ENCODE data around the gene ABCC5. TPM values are rescaled to one million over a fixed set of nuclear protein-coding genes. Genes with fewer than 3 reads are reported as not detected.
"Not testable (repeated sequence)": the region's sequence is repeated elsewhere in the genome, so short reads cannot be mapped to it uniquely, and the experiment has no call there.

Gene ABCC5
- total RNA-seq, 1 experiment from 2014 or later = 37.6 TPM

- Histone ChIP-seq H3K14ac (ENCODE audit: insufficient read depth, low read length) (no peak overlapping the region), H2BK20ac (ENCODE audit: low read depth, low read length, poor library complexity, severe bottlenecking) (no peak overlapping the region), H3K23me2 (ENCODE audit: insufficient read length, low read depth, low read length, poor library complexity, severe bottlenecking) (no peaks in the 10 kb centered on the region), H3K4ac (ENCODE audit: low read depth, low read length) (no peak overlapping the region), H3K9ac (ENCODE audit: extremely low read depth, insufficient read length, low read length) (no peak overlapping the region), H3K4me1 (ENCODE audit: insufficient read depth, low read length) (peaks cover 2% of the 10 kb centered on the region; the same call in 1 of the 2 replicates), H2BK12ac (ENCODE audit: insufficient read length, low read depth, low read length) (no peak overlapping the region), H3K79me1 (ENCODE audit: insufficient read depth, low read depth, low read length, poor library complexity, severe bottlenecking) (peaks cover 3% of the 10 kb centered on the region), H3K9me3 (ENCODE audit: control insufficient read depth, low read depth, low read length) (no peaks in the 10 kb centered on the region), H2BK5ac (ENCODE audit: insufficient read length, low read length) (no peak overlapping the region), H2BK120ac (ENCODE audit: low read depth, low read length, poor library complexity, severe bottlenecking) (no peak overlapping the region), H3K27ac (ENCODE audit: insufficient read length, low read depth, low read length) (no peak overlapping the region), H4K20me1 (ENCODE audit: control insufficient read depth, insufficient read depth, insufficient read length) (no peaks in the 10 kb centered on the region), H3K79me2 (ENCODE audit: insufficient read depth, low read length) (peaks cover 23% of the 10 kb centered on the region; the same call in 1 of the 2 replicates), H3K4me2 (ENCODE audit: insufficient read depth, insufficient read length, low read length) (no peak overlapping the region), H4K8ac (replicated peaks; ENCODE audit: insufficient read length, low read depth, low read length) (no peak overlapping the region), H4K5ac (ENCODE audit: insufficient read length, low read depth, low read length) (no peak overlapping the region), H3K18ac (ENCODE audit: insufficient read length, low read depth, low read length) (no peak overlapping the region), H3K56ac (ENCODE audit: insufficient read length, low read depth, low read length) (no peak overlapping the region), H4K91ac (ENCODE audit: insufficient read length, low read depth, low read length) (no peak overlapping the region), H2AK5ac (ENCODE audit: insufficient read length, low read length) (no peak overlapping the region), H3K23ac (ENCODE audit: insufficient read length, low read depth, low read length) (no peak overlapping the region), H2AFZ (ENCODE audit: low read length) (no peak overlapping the region), H3K27me3 (ENCODE audit: insufficient read depth, low read length) (no peaks in the 10 kb centered on the region), H3T11ph (ENCODE audit: low read length) (no peak overlapping the region), H2BK15ac (ENCODE audit: low read depth, low read length) (no peak overlapping the region)
- Mint-ChIP-seq H3K36me3 (ENCODE audit: insufficient read depth in 1 of 3, low read depth in 3 of 3) (peaks cover 9 to 13% (median 12%) of the 10 kb centered on the region in 3 experiments), H3K27ac (peak overlapping the region in 1 of 3 experiments; percentile 59; a peak in 2 of 7 replicates), H3K9me3 (no peaks in the 10 kb centered on the region), H3K4me3 (no peak overlapping the region), H3K4me1 (peaks cover 21 to 28% of the 10 kb centered on the region in 2 experiments), H3K27me3 (ENCODE audit: low read depth) (no peaks in the 10 kb centered on the region)
- no CpG with 5 or more reads among the region's 8 CpGs for WGBS (ENCODE audit: extremely low coverage, insufficient read length, low lambda C conversion rate)
- DNase-seq = no peak
- TF ChIP-seq CTCF (conservative IDR thresholded peaks at IDR 0.05) = no peak
These were observed 139.6 kb downstream of the ABCC5 start for GRCh38 chr3:183878071-183878470.

- H3K79me2 ChIP-seq (ENCODE audit: insufficient read depth, low read length) = peaks cover 20% of the 10 kb centered on the region; the same call in 1 of the 2 replicates
- not testable (repeated sequence) for H3K27ac Mint-ChIP-seq; H2BK20ac ChIP-seq (ENCODE audit: low read depth, low read length, poor library complexity, severe bottlenecking); H3T11ph ChIP-seq (ENCODE audit: low read length); H3K4me2 ChIP-seq (ENCODE audit: insufficient read depth, insufficient read length, low read length); H4K5ac ChIP-seq (ENCODE audit: insufficient read length, low read depth, low read length); H2AFZ ChIP-seq (ENCODE audit: low read length); H3K27me3 Mint-ChIP-seq (ENCODE audit: low read depth); H4K91ac ChIP-seq (ENCODE audit: insufficient read length, low read depth, low read length); H3K18ac ChIP-seq (ENCODE audit: insufficient read length, low read depth, low read length); H3K56ac ChIP-seq (ENCODE audit: insufficient read length, low read depth, low read length); H2AK5ac ChIP-seq (ENCODE audit: insufficient read length, low read length); H2BK12ac ChIP-seq (ENCODE audit: insufficient read length, low read depth, low read length); H3K4me3 Mint-ChIP-seq; H4K8ac ChIP-seq (replicated peaks; ENCODE audit: insufficient read length, low read depth, low read length); H3K79me1 ChIP-seq (ENCODE audit: insufficient read depth, low read depth, low read length, poor library complexity, severe bottlenecking); H3K23ac ChIP-seq (ENCODE audit: insufficient read length, low read depth, low read length); H3K27me3 ChIP-seq (ENCODE audit: insufficient read depth, low read length); H2BK5ac ChIP-seq (ENCODE audit: insufficient read length, low read length); H4K20me1 ChIP-seq (ENCODE audit: control insufficient read depth, insufficient read depth, insufficient read length); DNase-seq; H3K14ac ChIP-seq (ENCODE audit: insufficient read depth, low read length); H3K9ac ChIP-seq (ENCODE audit: extremely low read depth, insufficient read length, low read length); H3K4ac ChIP-seq (ENCODE audit: low read depth, low read length); H3K9me3 Mint-ChIP-seq; H2BK15ac ChIP-seq (ENCODE audit: low read depth, low read length); H3K23me2 ChIP-seq (ENCODE audit: insufficient read length, low read depth, low read length, poor library complexity, severe bottlenecking); H2BK120ac ChIP-seq (ENCODE audit: low read depth, low read length, poor library complexity, severe bottlenecking); H3K4me1 ChIP-seq (ENCODE audit: insufficient read depth, low read length); H3K27ac ChIP-seq (ENCODE audit: insufficient read length, low read depth, low read length); H3K9me3 ChIP-seq (ENCODE audit: control insufficient read depth, low read depth, low read length)
- peaks cover 9 to 13% (median 12%) of the 10 kb centered on the region in 3 experiments for H3K36me3 Mint-ChIP-seq (ENCODE audit: insufficient read depth in 1 of 3, low read depth in 3 of 3)
- no CpG with 5 or more reads among the region's 5 CpGs for WGBS (ENCODE audit: extremely low coverage, insufficient read length, low lambda C conversion rate)
- peaks cover 14 to 21% of the 10 kb centered on the region in 2 experiments for H3K4me1 Mint-ChIP-seq
These were observed 140.5 kb downstream of the ABCC5 start for GRCh38 chr3:183877227-183877626.
